ENCODE data around the gene ARMC10.

ARMC10 gene

DNA sequence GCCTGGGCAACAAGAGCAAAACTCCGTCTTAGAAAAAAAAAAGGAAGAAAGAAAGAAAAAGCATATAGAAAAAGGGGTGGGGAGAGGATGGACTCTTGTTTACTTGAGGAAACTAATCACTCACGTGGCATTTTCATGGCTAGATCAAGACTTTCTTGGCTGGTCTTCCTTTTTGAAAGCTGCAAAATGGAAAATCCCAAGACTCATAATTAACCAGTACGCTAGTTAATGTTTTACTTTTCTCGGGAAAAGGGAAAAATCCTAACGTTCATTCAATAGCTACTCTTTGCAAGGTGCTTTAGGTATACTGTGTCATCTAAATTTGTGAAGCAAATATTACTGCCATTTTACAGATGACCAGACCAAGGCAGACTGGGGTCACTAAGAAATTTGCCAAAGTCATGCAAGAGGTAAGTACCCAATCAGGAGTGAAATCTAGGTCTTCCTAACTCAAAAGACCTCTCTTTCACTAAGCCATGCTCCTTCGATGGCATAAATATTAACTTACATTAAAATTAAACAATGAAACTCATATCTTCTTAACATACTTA is 49.6 kb downstream of the ARMC10 start:
- no peaks in the 10 kb centered on the region for H3F3A ChIP-seq (ENCODE audit: insufficient read depth, low read length)
- no peaks in the 10 kb centered on the region for H3K9me2 ChIP-seq (ENCODE audit: low read depth, low read length)
- H3K27ac ChIP-seq (ENCODE audit: low read depth, low read length, poor library complexity, severe bottlenecking) = no peak overlapping the region
- no peak overlapping the region for H3K4me3 ChIP-seq (ENCODE audit: low read depth, low read length, poor library complexity, severe bottlenecking)
- no peaks in the 10 kb centered on the region for H3K9me3 ChIP-seq (ENCODE audit: low read length)
- H3K9ac ChIP-seq (ENCODE audit: low read length) = no peak overlapping the region
- H3K27me3 ChIP-seq (ENCODE audit: insufficient read depth, low read length) = no peaks in the 10 kb centered on the region
- H3K79me2 ChIP-seq (ENCODE audit: insufficient read depth, low read length) = peaks cover 11% of the 10 kb centered on the region
- TF ChIP-seq EZH2 (IDR thresholded peaks at IDR 0.05; ENCODE audit: borderline replicate concordance, low read length) (no peak), CTCF (IDR thresholded peaks at IDR 0.05; ENCODE audit: low read length) (no peak)
- no peaks in the 10 kb centered on the region for H4K20me1 ChIP-seq (ENCODE audit: insufficient read depth, low read length)
- H3K36me3 ChIP-seq (ENCODE audit: insufficient read depth, low read length) = peaks cover 87% of the 10 kb centered on the region
- H3K4me1 ChIP-seq (ENCODE audit: insufficient read depth, low read length, severe bottlenecking) = no peaks in the 10 kb centered on the region
- no peak overlapping the region for H2AFZ ChIP-seq (ENCODE audit: low read length)
- H3K4me2 ChIP-seq (ENCODE audit: low read length) = no peak overlapping the region

DNA sequence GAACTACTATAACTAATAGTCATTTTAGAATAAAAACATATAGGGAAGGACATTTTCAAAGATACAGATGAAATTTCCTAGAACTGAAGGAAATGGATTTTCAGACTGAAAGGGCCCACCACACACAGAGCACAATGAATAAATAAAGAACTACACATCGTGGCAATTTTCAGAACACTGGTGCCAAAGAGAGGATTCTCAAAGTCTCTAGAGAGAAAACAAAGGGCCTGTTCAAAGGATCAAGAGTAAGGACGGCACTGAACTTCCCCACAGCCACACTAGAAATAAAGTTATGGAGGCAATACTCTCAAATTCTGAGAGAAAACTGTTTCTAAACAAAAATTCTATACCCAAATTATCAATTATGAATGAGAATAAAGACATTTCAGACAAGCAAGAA is 52.1 kb downstream of the ARMC10 start:
- no peak overlapping the region for H3K27ac ChIP-seq (ENCODE audit: low read depth, low read length, poor library complexity, severe bottlenecking)
- peaks cover 64% of the 10 kb centered on the region for H3K36me3 ChIP-seq (ENCODE audit: insufficient read depth, low read length)
- H3K27me3 ChIP-seq (ENCODE audit: insufficient read depth, low read length) = no peaks in the 10 kb centered on the region
- peaks cover 18% of the 10 kb centered on the region for H3K4me1 ChIP-seq (ENCODE audit: insufficient read depth, low read length, severe bottlenecking)
- no peaks in the 10 kb centered on the region for H3K9me2 ChIP-seq (ENCODE audit: low read depth, low read length)
- no peaks in the 10 kb centered on the region for H3K9me3 ChIP-seq (ENCODE audit: low read length)
- no peak overlapping the region for H3K9ac ChIP-seq (ENCODE audit: low read length)
- H3F3A ChIP-seq (ENCODE audit: insufficient read depth, low read length) = no peaks in the 10 kb centered on the region
- peaks cover 25% of the 10 kb centered on the region for H3K79me2 ChIP-seq (ENCODE audit: insufficient read depth, low read length)
- H2AFZ ChIP-seq (ENCODE audit: low read length) = no peak overlapping the region
- H4K20me1 ChIP-seq (ENCODE audit: insufficient read depth, low read length) = no peaks in the 10 kb centered on the region
- H3K4me3 ChIP-seq (ENCODE audit: low read depth, low read length, poor library complexity, severe bottlenecking) = no peak overlapping the region
- no peak overlapping the region for H3K4me2 ChIP-seq (ENCODE audit: low read length)
- TF ChIP-seq EZH2 (IDR thresholded peaks at IDR 0.05; ENCODE audit: borderline replicate concordance, low read length) (no peak), CTCF (IDR thresholded peaks at IDR 0.05; ENCODE audit: low read length) (no peak)

GRCh38 chr7:103129702-103130549 is 55.0 kb downstream of the ARMC10 start:
- no peak overlapping the region for H2AFZ ChIP-seq (ENCODE audit: low read length)
- no peak for TF ChIP-seq EZH2 (IDR thresholded peaks at IDR 0.05; ENCODE audit: borderline replicate concordance, low read length)
- no peak for TF ChIP-seq CTCF (IDR thresholded peaks at IDR 0.05; ENCODE audit: low read length)
- H3K79me2 ChIP-seq (ENCODE audit: insufficient read depth, low read length) = peaks cover 47% of the 10 kb centered on the region

More at GRCh38 chr7:103129702-103130549, 55.0 kb downstream of the ARMC10 start:
- H3K9ac ChIP-seq (ENCODE audit: low read length) = no peak overlapping the region; the same call in 1 of the 2 replicates
- no peak overlapping the region for H3K4me3 ChIP-seq (ENCODE audit: low read depth, low read length, poor library complexity, severe bottlenecking)
- H3F3A ChIP-seq (ENCODE audit: insufficient read depth, low read length) = no peaks in the 10 kb centered on the region
- H3K4me1 ChIP-seq (ENCODE audit: insufficient read depth, low read length, severe bottlenecking) = peaks cover 36% of the 10 kb centered on the region
- H3K9me3 ChIP-seq (ENCODE audit: low read length) = no peaks in the 10 kb centered on the region
- H3K4me2 ChIP-seq (ENCODE audit: low read length) = peak overlapping the region; percentile 14; the same call in 1 of the 2 replicates
- H3K9me2 ChIP-seq (ENCODE audit: low read depth, low read length) = no peaks in the 10 kb centered on the region
- no peaks in the 10 kb centered on the region for H4K20me1 ChIP-seq (ENCODE audit: insufficient read depth, low read length)
- no peaks in the 10 kb centered on the region for H3K27me3 ChIP-seq (ENCODE audit: insufficient read depth, low read length)
- H3K27ac ChIP-seq (ENCODE audit: low read depth, low read length, poor library complexity, severe bottlenecking) = no peak overlapping the region
- H3K36me3 ChIP-seq (ENCODE audit: insufficient read depth, low read length) = peaks cover 37% of the 10 kb centered on the region
